ENCODE data around the gene KLHL4.
"Not testable (repeated sequence)": the region's sequence is repeated elsewhere in the genome, so short reads cannot be mapped to it uniquely, and the experiment has no call there.

Gene KLHL4

DNA sequence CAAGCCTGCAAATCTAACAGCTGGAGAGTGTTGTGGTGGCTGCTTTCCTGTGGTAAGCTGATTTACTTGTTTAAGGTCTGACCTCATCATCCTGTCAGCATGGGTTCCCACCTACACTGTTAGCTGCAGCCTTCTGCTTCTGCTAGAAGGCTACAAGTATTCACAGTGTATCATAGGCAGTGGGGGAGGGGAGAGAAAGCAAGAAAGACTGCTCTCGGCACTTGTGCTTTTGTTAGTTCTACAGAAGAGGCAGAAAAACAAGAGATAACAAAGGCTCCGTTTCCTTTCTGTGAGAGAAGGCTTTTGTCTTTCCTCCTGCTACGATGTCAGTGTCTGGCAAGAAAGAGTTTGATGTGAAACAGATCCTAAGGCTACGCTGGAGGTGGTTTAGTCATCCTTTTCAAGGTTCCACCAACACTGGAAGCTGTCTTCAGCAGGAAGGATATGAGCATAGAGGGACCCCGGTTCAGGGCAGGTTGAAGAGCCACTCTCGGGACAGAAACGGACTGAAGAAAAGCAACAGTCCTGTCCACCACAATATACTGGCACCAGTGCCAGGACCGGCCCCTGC, at the start of gene KLHL4:
Gene KLHL4, plus strand, starts transcription at position 232 of the 571 bp plus-strand sequence. Its CDS starts 92 bp downstream, at position 324.
- no peak for DNase-seq

DNA sequence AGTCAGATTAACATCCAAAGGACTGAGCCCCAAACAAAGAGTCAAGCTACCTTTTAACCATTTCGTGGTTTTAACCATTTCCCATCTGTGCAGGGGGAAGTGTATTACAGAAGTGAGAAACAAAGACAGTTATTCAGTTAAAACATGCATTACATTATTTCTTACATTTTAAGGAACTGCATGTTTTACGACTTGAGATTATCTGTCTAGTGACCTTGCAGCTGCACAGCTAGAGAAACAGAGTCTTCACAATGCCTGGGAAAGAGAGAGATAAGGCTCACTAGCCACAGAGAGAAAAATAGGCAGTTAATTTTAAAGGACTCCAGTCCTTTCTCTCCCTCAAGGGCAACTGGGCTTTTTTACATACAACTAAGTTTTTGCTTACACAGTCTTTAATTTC, 48.7 kb upstream of the KLHL4 start:
- DNase-seq, result no peak

GRCh38 chrX:87475793-87476192, 41.8 kb upstream of the KLHL4 start:
- no peak for DNase-seq

GRCh38 chrX:87478703-87479102, 38.9 kb upstream of the KLHL4 start:
- DNase-seq, result not testable (repeated sequence)

GRCh38 chrX:87489071-87489470, 28.5 kb upstream of the KLHL4 start:
- no peak for DNase-seq

DNA sequence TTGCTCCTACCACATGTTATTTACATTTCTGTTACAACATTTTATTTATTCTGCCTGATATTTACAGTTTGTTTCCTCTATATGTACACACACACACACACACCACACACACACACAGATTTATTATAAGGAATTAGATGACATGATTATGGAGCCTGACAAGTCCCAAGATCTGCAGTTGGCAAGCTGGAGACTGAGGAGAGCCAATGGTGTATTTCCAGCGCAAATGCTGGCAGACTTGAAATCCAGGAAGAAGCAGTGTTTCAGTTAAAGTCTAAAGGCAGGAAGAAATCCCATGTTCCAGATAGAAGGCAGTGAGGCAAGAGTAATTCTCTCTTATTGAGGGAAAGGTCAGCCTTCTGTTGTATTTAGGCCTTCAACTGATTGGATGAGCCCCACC, 1.8 kb upstream of the KLHL4 start:
- no peak for DNase-seq

- DNase-seq, result no peak
These were observed 883 bp upstream of the KLHL4 start for GRCh38 chrX:87516717-87517121.

GRCh38 chrX:87518504-87518903, 902 bp downstream of the KLHL4 start:
- DNase-seq, result no peak

GRCh38 chrX:87525771-87526229, 8.2 kb downstream of the KLHL4 start:
- peak; percentile 2 for DNase-seq

GRCh38 chrX:87526281-87526680, 8.7 kb downstream of the KLHL4 start:
- no peak for DNase-seq

DNA sequence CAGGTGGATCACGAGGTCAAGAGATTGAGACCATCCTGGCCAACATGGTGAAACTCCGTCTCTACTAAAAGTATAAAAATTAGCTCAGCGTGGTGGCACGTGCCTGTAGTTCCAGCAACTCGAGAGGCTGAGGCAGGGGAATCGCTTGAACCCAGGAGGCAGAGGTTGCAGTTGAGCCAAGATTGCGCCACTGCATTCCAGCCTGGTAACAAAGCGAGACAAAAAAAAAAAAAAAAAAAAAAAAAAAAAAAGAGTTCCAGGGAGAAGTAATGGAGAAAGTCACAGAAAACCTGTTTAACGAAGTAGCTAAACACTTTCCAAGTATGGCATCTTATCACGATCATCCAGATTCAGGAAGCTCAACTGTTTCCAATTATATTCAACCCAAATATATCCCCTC, 10.9 kb downstream of the KLHL4 start:
- no peak for DNase-seq

DNA sequence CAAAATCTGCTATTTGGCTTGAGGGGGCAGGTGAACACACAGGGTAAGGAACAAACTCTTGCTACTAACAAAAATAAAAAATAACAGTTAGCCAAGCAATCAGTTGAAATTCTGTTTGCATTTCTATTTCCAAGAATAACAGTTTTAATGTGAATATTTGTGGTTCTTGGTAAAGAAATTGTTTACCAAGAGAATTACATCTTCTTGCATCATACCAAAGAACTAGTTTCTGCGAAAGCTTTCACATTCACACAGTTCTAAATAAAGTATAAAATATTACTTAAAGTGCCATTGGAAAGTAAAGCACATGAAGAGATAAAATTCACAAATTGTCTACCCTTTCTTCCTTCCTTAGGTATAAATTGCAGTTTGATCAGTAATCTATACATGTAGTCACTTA, 54.4 kb downstream of the KLHL4 start:
- no peak for DNase-seq

GRCh38 chrX:87572901-87573300, 55.3 kb downstream of the KLHL4 start:
- no peak for DNase-seq

- DNase-seq, result no peak
These were observed 61.4 kb downstream of the KLHL4 start for GRCh38 chrX:87578978-87579377.

DNA sequence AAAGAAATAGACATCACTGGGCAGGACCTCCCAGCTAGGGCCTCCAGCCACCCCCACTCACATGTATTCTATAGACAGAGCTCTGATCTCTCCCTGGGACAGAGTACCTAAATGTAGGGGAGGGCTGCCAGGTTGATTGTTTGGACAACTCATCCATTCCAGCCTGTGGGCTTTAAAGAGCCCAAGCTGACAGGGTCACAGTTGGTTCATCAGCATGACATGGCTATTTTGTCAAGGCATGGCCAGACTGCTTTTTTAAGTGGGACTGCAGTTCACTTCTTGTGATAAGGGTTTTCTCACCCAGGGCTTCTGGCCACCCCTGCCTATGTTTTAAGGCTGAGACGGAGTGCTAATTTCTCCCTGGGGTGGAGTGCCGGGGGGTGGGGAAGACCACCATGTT, 63.3 kb downstream of the KLHL4 start:
- DNase-seq, result no peak

GRCh38 chrX:87582453-87582852, 64.9 kb downstream of the KLHL4 start:
- DNase-seq, result no peak

GRCh38 chrX:87583679-87584078, 66.1 kb downstream of the KLHL4 start:
- no peak for DNase-seq

DNA sequence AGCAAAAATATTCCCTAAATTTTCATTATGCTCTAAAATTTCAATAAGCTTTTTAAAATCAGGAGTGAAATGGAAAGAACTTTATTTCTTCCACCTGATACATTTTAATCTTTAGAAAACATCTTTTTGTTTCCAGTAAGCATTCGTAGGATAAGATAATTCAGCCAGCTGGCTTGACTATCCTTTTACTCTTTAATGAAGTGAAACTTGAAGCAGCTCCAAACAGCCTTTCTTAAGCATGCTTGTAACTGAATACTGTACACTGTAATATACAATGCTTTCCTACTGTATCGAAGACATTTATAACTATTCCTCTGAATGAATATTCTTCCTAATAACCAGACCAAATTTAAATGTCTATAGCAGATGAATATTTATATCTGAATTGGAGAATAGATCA, 98.8 kb downstream of the KLHL4 start:
- DNase-seq, result no peak

GRCh38 chrX:87621697-87622096, 104.1 kb downstream of the KLHL4 start:
- no peak for DNase-seq

GRCh38 chrX:87626996-87627395, 109.4 kb downstream of the KLHL4 start:
- no peak for DNase-seq

DNA sequence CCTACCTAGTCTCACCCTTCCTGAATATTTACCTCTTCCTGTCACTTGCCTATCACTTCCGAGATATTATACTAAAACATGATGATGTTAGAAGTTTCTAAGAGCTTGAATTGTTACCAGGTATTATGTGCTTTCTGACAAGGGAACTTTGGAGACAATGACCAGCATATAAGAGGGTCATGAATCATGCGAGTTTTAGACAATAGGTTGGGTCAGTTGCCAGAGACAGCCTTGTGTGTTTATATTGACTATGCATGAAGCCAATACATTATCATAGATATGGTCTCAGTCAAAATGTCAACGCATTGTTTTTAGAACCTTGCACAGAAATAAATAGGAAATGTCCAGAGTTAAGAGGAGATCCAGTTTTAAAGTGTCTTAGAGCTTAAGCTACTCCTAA, 116.8 kb downstream of the KLHL4 start:
- no peak for DNase-seq

DNA sequence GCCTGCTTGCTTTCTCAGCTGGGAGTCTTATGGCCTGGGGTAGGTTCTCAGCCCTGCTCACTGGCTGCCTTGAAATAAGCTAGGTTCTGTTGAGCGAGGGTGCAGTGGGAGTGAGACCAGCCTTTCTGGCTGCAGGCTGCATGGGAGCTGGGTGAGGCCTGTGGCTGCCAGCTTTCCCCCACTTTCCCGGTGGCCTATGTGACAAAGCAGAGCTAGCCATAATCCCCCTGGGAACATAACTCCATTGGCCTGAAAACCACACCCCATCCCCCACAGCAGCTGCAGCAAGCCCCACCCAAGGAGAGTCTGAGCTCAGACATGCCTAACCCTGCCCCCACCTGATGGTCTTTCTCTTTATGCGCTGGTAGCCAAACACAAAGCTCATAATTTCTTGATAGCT, 118.9 kb downstream of the KLHL4 start:
- DNase-seq, result no peak

- not testable (repeated sequence) for DNase-seq
These were observed 123.8 kb downstream of the KLHL4 start for GRCh38 chrX:87641439-87641838.

GRCh38 chrX:87661761-87662160, 144.2 kb downstream of the KLHL4 start:
- no peak for DNase-seq

DNA sequence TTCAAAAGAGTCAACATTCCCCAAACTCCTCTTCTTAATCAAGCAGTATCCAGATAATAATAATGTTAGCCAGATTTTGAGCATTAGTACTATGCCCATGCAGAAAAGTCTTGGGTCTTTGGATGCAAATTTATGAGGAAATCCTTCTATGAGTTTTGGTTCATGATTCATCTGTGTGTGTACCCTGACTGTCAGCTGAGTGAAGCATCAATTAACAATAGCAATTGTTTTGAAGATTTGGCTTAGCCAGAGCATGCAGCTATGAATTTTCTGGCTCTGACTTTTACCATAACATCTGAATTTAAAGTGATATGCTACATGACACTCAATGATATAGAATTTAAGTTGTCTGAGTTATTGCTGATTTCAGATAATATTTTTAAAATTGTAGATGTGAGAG, 145.8 kb downstream of the KLHL4 start:
- no peak for DNase-seq

- no peak for DNase-seq
These were observed 146.8 kb downstream of the KLHL4 start for GRCh38 chrX:87664381-87664780.

All from 8988T (cell line).